H1 (cell line): ENCODE results near the gene RELA. TPM values are rescaled to one million over a fixed set of nuclear protein-coding genes. Genes with fewer than 3 reads are reported as not detected.
"Not testable (repeated sequence)": the region's sequence is repeated elsewhere in the genome, so short reads cannot be mapped to it uniquely, and the experiment has no call there.

Experiments used
- CTCF ChIA-PET: fragments of 300-600 bp; sonication (Branson Sonifier 250); formaldehyde crosslinking; loops from one replicate; lab custom pipeline; 2021; ENCODE audit not compliant: partially characterized antibody; lab: Charles Lee
- POLR2A ChIA-PET: fragments of 300-600 bp; sonication (Branson Sonifier 250); formaldehyde crosslinking; loops from one replicate; lab custom pipeline; 2021; ENCODE audit warnings: inconsistent platforms; ENCODE audit not compliant: partially characterized antibody; lab: Charles Lee
- DNase-seq, 2 experiments: peaks; one replicate each; pipeline versions ENCODE4 v3.0.0 to v3.0.0-alpha.2; 2010 to 2022; ENCODE audit warnings: low spot score in 2 of 2, low read depth in 1 of 2, mixed read lengths in 1 of 2
- FAIRE-seq: peaks from 2 replicates; lab custom pipeline; 2011; peaks lifted over from hg19 to GRCh38; lab: Jason Lieb, UNC
- H2AFZ ChIP-seq: 2 replicates; pipeline ENCODE4 v1.8.1; 2012; ENCODE audit warnings: low read length, inconsistent platforms
- H2AK5ac ChIP-seq: 2 replicates; pipeline ENCODE4 v1.6.1; 2013; ENCODE audit warnings: low read depth, low read length
- H2BK120ac ChIP-seq: replicated peaks from 2 replicates; pipeline ENCODE3; 2013; ENCODE audit warnings: low read depth, low read length, inconsistent platforms
- H2BK12ac ChIP-seq: 2 replicates; pipeline ENCODE4 v1.6.1; 2013; ENCODE audit warnings: low read depth, low read length
- H2BK15ac ChIP-seq: 2 replicates; pipeline ENCODE4 v1.6.1; 2013; ENCODE audit warnings: low read length
- H2BK20ac ChIP-seq: 2 replicates; pipeline ENCODE4 v1.6.1; 2013; ENCODE audit warnings: low read length
- H2BK5ac ChIP-seq: 2 replicates; pipeline ENCODE4 v1.6.1; 2013; ENCODE audit warnings: low read depth, low read length
- H3K14ac ChIP-seq: 2 replicates; pipeline ENCODE4 v1.6.1; 2013; ENCODE audit warnings: inconsistent platforms; ENCODE audit not compliant: insufficient read length
- H3K18ac ChIP-seq: 2 replicates; pipeline ENCODE4 v1.6.1; 2013; ENCODE audit warnings: low read length; ENCODE audit errors: extremely low read depth
- H3K23ac ChIP-seq: 2 replicates; pipeline ENCODE4 v1.6.1; 2013; ENCODE audit warnings: inconsistent platforms; ENCODE audit not compliant: insufficient read length
- H3K23me2 ChIP-seq: 2 replicates; pipeline ENCODE4 v1.6.1; 2013; ENCODE audit warnings: low read depth, low read length
- H3K27ac ChIP-seq: 2 replicates; pipeline ENCODE4 v1.6.1; 2011; ENCODE audit warnings: low read depth, low read length, inconsistent platforms
- H3K27me3 ChIP-seq, 4 experiments: replicated peaks in 1 of 4; 1 replicate in 1 of 4; 2 replicates in 3 of 4; pipeline versions ENCODE4 v1.6.1 to v1.8.1; 2011 to 2013; ENCODE audit warnings: low read length in 3 of 4, mild to moderate bottlenecking in 3 of 4, inconsistent platforms in 2 of 4, mixed read lengths in 2 of 4, moderate library complexity in 1 of 4; ENCODE audit not compliant: control insufficient read depth in 3 of 4, insufficient read depth in 3 of 4; ENCODE audit errors: extremely low read depth in 1 of 4
- H3K36me3 ChIP-seq, 4 experiments: 2 replicates each; pipeline versions ENCODE4 v1.6.1 to v1.8.1; 2011 to 2013; ENCODE audit warnings: mild to moderate bottlenecking in 4 of 4, low read length in 3 of 4, moderate library complexity in 2 of 4, control low read depth in 1 of 4, inconsistent platforms in 1 of 4; ENCODE audit not compliant: insufficient read depth in 4 of 4, control insufficient read depth in 2 of 4
- H3K4ac ChIP-seq: replicated peaks from 2 replicates; pipeline ENCODE3; 2013; ENCODE audit warnings: low read length, low read depth, mixed read lengths, inconsistent platforms; ENCODE audit not compliant: insufficient read length
- H3K4me1 ChIP-seq, 4 experiments: replicated peaks in 1 of 4; 1 replicate in 1 of 4; 2 replicates in 3 of 4; pipeline versions ENCODE4 v1.6.1 to v1.8.1; 2011 to 2013; ENCODE audit warnings: low read length in 3 of 4, inconsistent platforms in 2 of 4, mixed read lengths in 1 of 4; ENCODE audit not compliant: insufficient read depth in 4 of 4, control insufficient read depth in 3 of 4
- H3K4me2 ChIP-seq, 2 experiments: 2 replicates each; pipeline versions ENCODE4 v1.6.1 to v1.8.1; 2011 to 2013; ENCODE audit warnings: low read depth in 2 of 2, low read length in 2 of 2, control low read depth in 1 of 2, inconsistent platforms in 1 of 2, mild to moderate bottlenecking in 1 of 2; ENCODE audit not compliant: insufficient read depth in 1 of 2
- H3K4me3 ChIP-seq, 4 experiments: fragments of 200-600, 300-600 bp in 1 of 4; sonication (generic), shearing (Covaris generic), sonication (Bioruptor Twin) in 1 of 4; 2 replicates each; pipeline versions ENCODE4 v1.5.1 to v1.8.1; 2011 to 2016; ENCODE audit warnings: low read length in 4 of 4, low read depth in 3 of 4, control low read depth in 2 of 4, inconsistent platforms in 2 of 4, mild to moderate bottlenecking in 2 of 4, mixed read lengths in 1 of 4, moderate library complexity in 1 of 4; ENCODE audit not compliant: insufficient read depth in 2 of 4; ENCODE audit errors: extremely low read depth in 1 of 4
- H3K56ac ChIP-seq: replicated peaks from 2 replicates; pipeline ENCODE3; 2013; ENCODE audit warnings: low read depth, mild to moderate bottlenecking, mixed read lengths, low read length, inconsistent platforms; ENCODE audit not compliant: insufficient read length
- H3K79me1 ChIP-seq: 2 replicates; pipeline ENCODE4 v1.6.1; 2013; ENCODE audit warnings: low read depth, low read length, control low read depth
- H3K79me2 ChIP-seq, 2 experiments: 2 replicates each; pipeline versions ENCODE4 v1.6.1 to v1.8.1; 2012 to 2013; ENCODE audit warnings: low read length in 2 of 2, mild to moderate bottlenecking in 2 of 2, inconsistent platforms in 1 of 2; ENCODE audit not compliant: insufficient read depth in 2 of 2, control insufficient read depth in 1 of 2
- H3K9ac ChIP-seq, 4 experiments: replicated peaks in 1 of 4; 1 replicate in 1 of 4; 2 replicates in 3 of 4; pipeline versions ENCODE4 v1.6.1 to v1.8.1; 2011 to 2013; ENCODE audit warnings: low read depth in 3 of 4, low read length in 3 of 4, control low read depth in 2 of 4, mild to moderate bottlenecking in 2 of 4, moderate library complexity in 2 of 4, inconsistent platforms in 1 of 4; ENCODE audit errors: extremely low read depth in 1 of 4
- H3K9me3 ChIP-seq, 2 experiments: 2 replicates each; pipeline versions ENCODE4 v1.6.1 to v1.8.1; 2012 to 2013; ENCODE audit warnings: mild to moderate bottlenecking in 2 of 2, moderate library complexity in 2 of 2, control low read depth in 1 of 2, inconsistent platforms in 1 of 2, low read depth in 1 of 2, low read length in 1 of 2, mixed read lengths in 1 of 2; ENCODE audit not compliant: insufficient read depth in 2 of 2
- H4K20me1 ChIP-seq, 2 experiments: replicated peaks in 1 of 2; 2 replicates each; pipeline versions ENCODE3 to v1.8.1; 2011 to 2013; ENCODE audit warnings: inconsistent platforms in 2 of 2, low read length in 2 of 2, mild to moderate bottlenecking in 1 of 2; ENCODE audit not compliant: insufficient read depth in 2 of 2, control insufficient read depth in 1 of 2
- H4K5ac ChIP-seq: 2 replicates; pipeline ENCODE4 v1.6.1; 2013; ENCODE audit warnings: low read length, low read depth, mixed read lengths, inconsistent platforms; ENCODE audit not compliant: insufficient read length
- H4K8ac ChIP-seq: 2 replicates; pipeline ENCODE4 v1.8.0; 2013; ENCODE audit warnings: mild to moderate bottlenecking, moderate library complexity, low read length, inconsistent platforms; ENCODE audit not compliant: insufficient read depth; ENCODE audit errors: extremely low read depth
- H4K91ac ChIP-seq: replicated peaks from 2 replicates; pipeline ENCODE3; 2013; ENCODE audit warnings: low read length, mixed read lengths, inconsistent platforms; ENCODE audit not compliant: insufficient read length
- WGBS, 2 experiments: shearing (Covaris generic) in 1 of 2; methylation state at CpG; one replicate each; pipeline versions ENCODE4 v1.1.6 to v1.1.7; 2013 to 2015; ENCODE audit warnings: low lambda C conversion rate in 2 of 2, mixed read lengths in 2 of 2, inconsistent platforms in 1 of 2, low coverage in 1 of 2, missing lambda C conversion rate in 1 of 2; ENCODE audit not compliant: insufficient replicate concordance in 2 of 2, insufficient coverage in 1 of 2, insufficient read length in 1 of 2; ENCODE audit errors: extremely low coverage in 1 of 2, missing lambda C conversion rate in 1 of 2; 5-methylcytosine and 5-hydroxymethylcytosine counted together
- polyA plus RNA-seq, 7 experiments: library from polyadenylated mRNA; depleted of rRNA in 3 of 7; stranded (reverse) in 5 of 7; unstranded in 2 of 7; fragments of >200 nt in 5 of 7; fragments of 200-250 nt in 2 of 7; gene quantifications; 1 replicate in 5 of 7; 2 replicates in 1 of 7; 4 replicates in 1 of 7; pipeline versions ENCODE4 v1.2.1 to v1.2.3, GENCODE V29; 2011 to 2013; ENCODE audit warnings: missing spikeins in 2 of 7, mixed read lengths in 2 of 7
- total RNA-seq: library from RNA; stranded (reverse); fragmentation: NEBNext Ultra II Directional; extraction: Animal tissue kit (Norgen Biotek cat#: 25700); gene quantifications from 2 replicates; pipeline ENCODE4 v1.2.1, GENCODE V29; 2021

Gene RELA
- total and polyA plus RNA-seq, 2 of the 8 experiments (the other 6 are each of a cell fraction or from before 2014, with no cell fraction given): 21.9 to 27.5 TPM

DNA sequence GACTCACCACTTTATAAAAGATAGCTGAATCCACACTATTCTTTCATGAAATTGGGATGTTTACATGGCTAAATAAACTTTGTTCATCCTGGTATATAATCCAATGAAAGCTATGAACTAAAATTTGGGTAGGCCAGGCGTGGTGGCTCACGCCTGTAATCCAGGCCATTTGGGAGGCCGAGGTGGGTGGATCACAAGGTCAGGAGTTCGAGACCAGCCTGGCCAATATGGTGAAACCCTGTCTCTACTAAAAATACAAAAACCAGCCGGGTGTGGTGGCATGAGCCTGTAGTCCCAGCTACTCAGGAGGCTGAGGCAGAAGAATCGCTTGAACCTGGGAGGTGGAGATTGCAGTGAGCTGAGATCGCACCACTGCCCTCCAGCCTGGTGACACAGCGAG is 29.1 kb upstream of the RELA start:
- H4K8ac ChIP-seq, H3K4ac ChIP-seq, H4K5ac ChIP-seq, H3K56ac ChIP-seq, H3K14ac ChIP-seq, H3K4me3 ChIP-seq, H2BK12ac ChIP-seq, H3K18ac ChIP-seq, H3K4me2 ChIP-seq, H3K79me2 ChIP-seq, H3K4me1 ChIP-seq, H3K79me1 ChIP-seq, H2AFZ ChIP-seq, H4K20me1 ChIP-seq, FAIRE-seq, H2AK5ac ChIP-seq, H4K91ac ChIP-seq, H3K27ac ChIP-seq, H2BK15ac ChIP-seq, H3K36me3 ChIP-seq, POLR2A ChIA-PET, H3K27me3 ChIP-seq, H3K9me3 ChIP-seq, DNase-seq, H3K9ac ChIP-seq, H3K23me2 ChIP-seq, H2BK120ac ChIP-seq, H2BK20ac ChIP-seq, H3K23ac ChIP-seq, H2BK5ac ChIP-seq: not testable (repeated sequence)
- WGBS, 2 experiments: 86% methylated on average over 8 of the region's 8 CpGs; no CpG with 5 or more reads in 1 of the 2 experiments
- CTCF ChIA-PET: interaction anchor here (0.6 to 2.1 kb wide), 3 partner anchors 11 to 1586 kb away, joined by 3 to 10 read pairs (median 3); no protein-coding TSS in a partner anchor
